GM18951 (cell line): Measurements from ENCODE around the gene TUBB4A.
"Not testable (repeated sequence)": the region's sequence is repeated elsewhere in the genome, so short reads cannot be mapped to it uniquely, and the experiment has no call there.

Experiments used
- POLR2A ChIP-seq: IDR thresholded peaks from 4 replicates; pipeline ENCODE4 v1.6.1; 2011; ENCODE audit warnings: mild to moderate bottlenecking; ENCODE audit not compliant: insufficient read length, insufficient read depth; ENCODE audit errors: extremely low read depth
- in situ Hi-C: fragments of 300-500 bp; cut with MboI; formaldehyde crosslinking; loops from one replicate; pipeline ENCODE4 v1.12.0; 2022; ENCODE audit warnings: low sequenced_read_pairs, mixed read lengths, inconsistent platforms; ENCODE audit not compliant: unreplicated experiment

The TUBB4A gene

GRCh38 chr19:6501740-6502648, at the start of gene TUBB4A:
TSS of gene TUBB4A (minus strand) at chr19:6502309. CDS start at chr19:6502212, 97 bp downstream.
- TF ChIP-seq POLR2A = no peak
- in situ Hi-C loops = loop anchor here (25.0 kb wide), 1 partner anchor 360 kb away; no protein-coding TSS in a partner anchor

DNA sequence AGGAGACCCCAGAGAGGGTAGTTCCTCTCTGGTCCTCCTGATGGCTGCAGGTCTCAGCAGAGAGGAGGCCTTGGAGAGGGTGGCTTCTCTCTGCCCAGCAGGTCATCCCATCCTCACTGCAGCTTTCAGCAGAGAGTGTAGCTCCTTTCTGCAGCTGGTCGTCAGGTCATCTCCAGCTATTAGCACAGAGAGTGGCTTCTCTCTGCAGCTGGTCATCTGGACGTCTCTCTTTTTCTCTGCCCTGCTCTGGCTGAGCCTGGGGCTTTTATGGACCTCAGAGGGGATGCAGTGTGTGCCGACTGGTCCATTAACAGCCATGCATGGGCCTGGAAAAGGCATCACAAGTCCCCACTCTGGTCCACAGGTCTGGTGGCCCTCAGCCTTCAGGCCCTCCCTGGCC, 49.0 kb upstream of the TUBB4A start:
- no peak for TF ChIP-seq POLR2A
- in situ Hi-C loops = no loop called here

DNA sequence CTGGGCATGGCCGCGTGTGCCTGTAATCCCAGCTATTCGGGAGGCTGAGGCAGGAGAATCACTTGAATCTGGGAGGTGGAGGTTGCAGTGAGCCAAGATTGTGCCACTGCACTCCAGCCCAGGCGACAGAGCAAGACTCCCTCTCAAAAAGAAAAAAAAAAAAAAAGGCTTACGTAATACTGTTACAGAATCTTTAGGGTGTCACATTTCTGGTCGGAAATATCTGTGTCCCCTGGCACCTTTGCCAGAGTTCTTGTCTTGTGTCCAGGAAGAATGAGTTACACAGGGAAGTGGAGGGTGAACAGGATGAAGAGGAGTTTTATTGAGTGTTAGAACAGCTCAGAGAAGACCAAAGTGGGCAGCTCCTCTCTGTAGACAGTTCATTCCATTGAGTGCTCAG, 48.6 kb upstream of the TUBB4A start:
- in situ Hi-C loops = not testable (repeated sequence)

DNA sequence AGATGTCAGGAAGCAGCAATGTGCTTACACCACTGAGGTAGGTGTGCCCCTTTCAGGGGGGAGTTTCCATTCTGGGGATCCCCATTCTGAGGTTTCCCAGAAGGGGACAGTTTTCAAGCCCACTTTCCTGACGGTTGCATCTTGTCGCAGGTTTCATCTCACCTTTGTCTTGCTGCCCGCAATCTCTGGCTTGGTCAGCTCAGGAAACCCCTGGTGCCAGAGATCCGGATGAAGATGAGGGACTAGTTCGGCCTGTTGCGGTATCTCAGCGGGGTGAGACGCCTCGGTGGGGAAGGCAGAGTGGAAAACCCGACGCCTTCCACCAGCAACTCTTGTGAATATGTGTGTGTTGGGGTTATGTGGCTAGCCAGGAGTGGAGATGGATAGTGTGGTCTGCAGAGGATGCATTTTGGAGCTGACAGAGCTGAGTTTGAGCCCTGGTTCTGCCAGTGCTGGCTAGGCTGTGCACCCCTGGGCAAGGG, 41.8 kb upstream of the TUBB4A start:
- in situ Hi-C loops = no loop called here

DNA sequence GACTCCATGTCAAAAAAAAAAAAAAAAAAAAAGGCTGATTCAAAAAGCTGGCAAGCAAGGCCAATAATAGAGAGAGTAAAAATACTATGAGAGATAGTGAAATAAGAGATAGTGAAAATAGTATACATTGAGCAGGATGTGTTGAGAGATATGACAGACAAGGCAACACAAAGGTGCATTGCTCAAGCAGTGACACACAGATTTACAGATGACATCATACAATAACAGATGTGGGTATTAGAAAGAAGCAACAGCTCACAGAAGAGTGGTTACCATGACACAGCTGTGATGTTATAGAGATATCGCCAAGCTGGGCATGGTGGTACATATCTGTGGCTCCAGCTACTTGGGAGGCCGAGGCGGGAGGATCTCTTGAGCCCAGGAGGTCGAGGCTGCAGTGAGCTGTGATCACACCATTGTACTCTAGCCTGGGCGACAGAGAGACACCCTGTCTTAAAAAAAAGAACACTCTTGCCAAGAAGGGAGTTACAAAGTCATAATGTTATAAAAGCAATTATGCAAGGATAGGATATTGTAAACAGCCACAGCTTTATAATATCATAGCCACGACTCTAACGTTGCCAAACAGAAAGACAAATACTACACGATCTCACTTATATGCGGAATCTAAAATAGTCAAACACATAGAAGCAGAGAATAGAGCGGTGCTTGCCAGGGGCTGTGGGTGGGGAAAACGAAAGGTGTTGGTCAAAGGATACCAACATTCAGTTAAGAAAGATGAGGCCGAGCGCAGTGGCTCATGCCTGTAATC, 39.0 kb upstream of the TUBB4A start:
- in situ Hi-C loops = no loop called here
- no peak for TF ChIP-seq POLR2A

More for the DNA sequence above, 41.8 kb upstream of the TUBB4A start:
- TF ChIP-seq POLR2A = no peak

DNA sequence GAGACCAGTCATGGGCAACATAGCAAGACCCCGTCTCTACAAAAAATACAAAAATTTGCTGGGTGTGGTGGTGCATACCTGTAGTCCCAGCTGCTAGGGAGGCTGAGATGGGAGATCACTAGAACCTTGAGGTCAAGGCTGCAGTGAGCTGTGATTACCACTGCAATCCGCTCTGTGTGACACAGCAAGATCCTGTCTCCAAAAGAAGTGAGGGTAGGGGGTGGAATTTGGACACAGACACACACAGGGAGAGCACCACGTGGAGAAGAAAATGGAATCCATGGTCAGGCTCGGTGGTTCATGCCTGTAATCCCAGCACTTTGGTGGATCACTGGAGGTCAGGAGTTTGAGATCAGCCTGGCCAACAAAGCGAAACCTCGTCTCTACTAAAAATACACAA, 37.4 kb upstream of the TUBB4A start:
- in situ Hi-C loops = no loop called here
- no peak for TF ChIP-seq POLR2A

DNA sequence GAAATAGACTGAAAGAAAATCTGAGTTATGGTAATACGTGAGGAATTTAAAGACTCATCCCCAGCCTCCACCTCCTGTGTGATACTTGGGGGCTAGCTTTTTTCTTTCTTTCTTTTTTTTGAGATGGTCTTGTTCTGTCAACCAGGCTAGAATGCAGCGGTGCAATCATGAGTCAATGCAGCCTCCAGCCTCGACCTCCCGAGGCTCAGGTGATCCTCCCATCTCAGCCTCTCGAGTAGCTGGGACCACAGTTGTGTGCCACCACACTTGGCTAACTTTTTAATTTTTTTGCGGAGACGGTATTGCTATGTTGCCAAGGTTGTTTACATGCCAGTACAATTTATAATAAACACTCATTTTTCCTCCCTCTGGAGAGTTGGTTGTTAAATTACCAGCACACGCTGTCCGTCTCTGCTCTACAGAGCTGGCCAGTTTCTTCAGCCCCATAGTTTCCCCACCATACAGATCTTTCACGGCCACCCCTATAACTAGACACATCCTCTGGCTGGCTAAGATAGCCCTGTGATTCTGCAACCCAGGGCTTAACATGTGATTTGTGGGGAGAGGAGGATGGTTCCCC, 33.5 kb upstream of the TUBB4A start:
- in situ Hi-C loops = no loop called here
- TF ChIP-seq POLR2A = no peak

DNA sequence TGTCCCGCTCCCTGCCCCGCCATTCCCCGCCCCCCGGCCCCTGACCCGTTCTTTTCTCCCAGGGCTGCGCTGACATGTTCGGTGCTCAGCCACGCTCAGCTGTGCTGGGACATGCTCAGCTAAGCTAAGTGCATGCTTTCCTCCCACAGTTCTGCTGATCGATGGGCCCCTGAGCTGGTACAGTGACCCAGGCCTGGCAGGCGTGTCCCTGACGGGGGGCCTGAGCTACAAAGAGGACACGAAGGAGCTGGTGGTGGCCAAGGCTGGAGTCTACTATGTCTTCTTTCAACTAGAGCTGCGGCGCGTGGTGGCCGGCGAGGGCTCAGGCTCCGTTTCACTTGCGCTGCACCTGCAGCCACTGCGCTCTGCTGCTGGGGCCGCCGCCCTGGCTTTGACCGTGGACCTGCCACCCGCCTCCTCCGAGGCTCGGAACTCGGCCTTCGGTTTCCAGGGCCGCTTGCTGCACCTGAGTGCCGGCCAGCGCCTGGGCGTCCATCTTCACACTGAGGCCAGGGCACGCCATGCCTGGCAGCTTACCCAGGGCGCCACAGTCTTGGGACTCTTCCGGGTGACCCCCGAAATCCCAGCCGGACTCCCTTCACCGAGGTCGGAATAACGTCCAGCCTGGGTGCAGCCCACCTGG, 32.5 kb upstream of the TUBB4A start:
- peak; percentile 23 for TF ChIP-seq POLR2A
- in situ Hi-C loops = no loop called here

- TF ChIP-seq POLR2A = no peak
- in situ Hi-C loops = no loop called here
Observed at GRCh38 chr19:6533746-6534418, 31.8 kb upstream of the TUBB4A start.

DNA sequence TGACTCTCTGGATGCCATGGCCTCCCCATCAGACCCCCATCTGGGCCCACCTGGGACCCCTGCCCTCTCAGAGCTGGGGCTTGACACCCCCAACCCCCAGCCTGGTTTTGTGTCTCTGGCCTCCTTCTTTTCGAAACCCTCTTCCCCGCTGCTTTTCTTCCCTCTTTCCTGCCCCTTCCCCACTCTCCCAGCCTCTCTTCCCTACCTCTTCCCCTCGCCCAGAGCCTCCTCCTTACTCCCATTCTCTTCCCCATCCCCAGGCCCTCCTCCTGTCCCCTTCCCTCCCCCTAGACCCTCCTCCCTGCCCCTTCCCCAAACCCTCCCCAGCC, 30.9 kb upstream of the TUBB4A start:
- in situ Hi-C loops = no loop called here
- TF ChIP-seq POLR2A = no peak

DNA sequence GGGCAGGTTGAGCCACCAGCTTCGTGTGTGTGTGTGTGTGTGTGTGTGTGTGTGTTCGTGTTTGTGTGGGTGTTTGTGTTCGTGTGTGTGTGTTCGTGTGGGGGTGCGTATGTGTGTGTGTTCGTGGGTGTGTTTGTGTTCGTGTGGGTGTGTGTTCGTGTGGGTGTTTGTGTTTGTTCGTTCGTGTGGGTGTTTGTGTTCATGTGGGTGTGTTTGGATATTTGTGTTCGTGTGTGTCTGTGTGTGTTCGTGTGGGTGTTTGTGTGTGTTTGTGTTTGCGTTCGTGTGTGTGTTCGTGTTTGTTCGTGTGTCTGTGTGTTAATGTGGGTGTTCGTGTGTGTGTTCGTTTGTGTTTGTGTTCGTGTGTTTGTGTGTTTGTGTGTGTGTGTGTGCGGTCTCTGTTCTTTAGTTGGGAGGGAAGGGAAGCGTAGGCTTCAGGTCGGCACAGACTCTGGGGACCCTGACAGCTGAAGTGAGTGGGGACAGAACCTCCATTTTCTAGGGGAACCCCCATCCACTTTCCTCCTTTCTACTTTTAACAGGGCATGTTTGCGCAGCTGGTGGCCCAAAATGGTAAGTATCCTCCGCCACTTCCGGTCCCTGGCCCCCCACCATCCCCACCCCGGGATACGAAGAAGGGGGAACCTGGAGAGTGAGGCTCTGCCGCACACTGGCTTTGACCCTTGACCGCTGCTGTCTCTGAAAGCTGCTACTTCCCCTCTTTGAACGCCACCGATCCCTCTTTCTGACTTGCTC, 30.3 kb upstream of the TUBB4A start:
- TF ChIP-seq POLR2A = peak; percentile 36
- in situ Hi-C loops = no loop called here

- in situ Hi-C loops = no loop called here
- no peak for TF ChIP-seq POLR2A
Observed at GRCh38 chr19:6531956-6532243, 29.8 kb upstream of the TUBB4A start.
